Mesendoderm (in vitro differentiated cells): ENCODE measurements around the gene DCTN3.

Experiments
- DNase-seq: peaks from one replicate; pipeline ENCODE4 v3.0.0; 2013
- H2AK5ac ChIP-seq: 2 replicates; pipeline ENCODE4 v1.6.1; 2013; ENCODE audit warnings: low read length, inconsistent platforms
- H2BK120ac ChIP-seq: 2 replicates; pipeline ENCODE4 v1.6.1; 2013; ENCODE audit warnings: low read depth, mild to moderate bottlenecking, low read length, moderate library complexity, mixed read lengths
- H2BK15ac ChIP-seq: replicated peaks from 2 replicates; pipeline ENCODE4 v1.6.1; 2013; ENCODE audit warnings: low read depth, mild to moderate bottlenecking, moderate library complexity
- H2BK5ac ChIP-seq: 2 replicates; pipeline ENCODE4 v1.6.1; 2013; ENCODE audit warnings: low read length, inconsistent platforms
- H3K18ac ChIP-seq: 2 replicates; pipeline ENCODE4 v1.6.1; 2013; ENCODE audit warnings: mild to moderate bottlenecking, low read length, mixed read lengths
- H3K23ac ChIP-seq: one replicate; pipeline ENCODE4 v1.6.1; 2013; ENCODE audit warnings: low read length
- H3K27ac ChIP-seq: 2 replicates; pipeline ENCODE4 v1.5.1; 2013; ENCODE audit warnings: low read depth, mild to moderate bottlenecking, inconsistent platforms, low read length, moderate library complexity
- H3K27me3 ChIP-seq: 2 replicates; pipeline ENCODE4 v1.6.1; 2013; ENCODE audit warnings: low read length, control low read depth, mild to moderate bottlenecking, inconsistent platforms; ENCODE audit not compliant: insufficient read depth, poor library complexity
- H3K36me3 ChIP-seq: 2 replicates; pipeline ENCODE4 v1.6.1; 2013; ENCODE audit warnings: low read length, inconsistent platforms; ENCODE audit not compliant: control insufficient read depth, insufficient read depth
- H3K4ac ChIP-seq: one replicate; pipeline ENCODE4 v1.6.1; 2013; ENCODE audit warnings: low read depth, mild to moderate bottlenecking, low read length, moderate library complexity
- H3K4me1 ChIP-seq: 2 replicates; pipeline ENCODE4 v1.6.1; 2013; ENCODE audit warnings: low read depth, low read length, inconsistent platforms; ENCODE audit not compliant: control insufficient read depth
- H3K4me2 ChIP-seq: 2 replicates; pipeline ENCODE4 v1.6.1; 2013; ENCODE audit warnings: low read length
- H3K4me3 ChIP-seq: 2 replicates; pipeline ENCODE4 v1.5.1; 2013; ENCODE audit warnings: mild to moderate bottlenecking, low read length
- H3K56ac ChIP-seq: one replicate; pipeline ENCODE4 v1.6.1; 2013; ENCODE audit warnings: low read length
- H3K79me1 ChIP-seq: 2 replicates; pipeline ENCODE4 v1.6.1; 2013; ENCODE audit warnings: low read length, inconsistent platforms
- H3K79me2 ChIP-seq: 2 replicates; pipeline ENCODE4 v1.6.1; 2013; ENCODE audit warnings: mild to moderate bottlenecking, low read length; ENCODE audit not compliant: control insufficient read depth, insufficient read depth
- H3K9ac ChIP-seq: 2 replicates; pipeline ENCODE4 v1.6.1; 2013; ENCODE audit warnings: low read length, inconsistent platforms
- H4K5ac ChIP-seq: one replicate; pipeline ENCODE4 v1.6.1; 2013; ENCODE audit warnings: low read length
- H4K8ac ChIP-seq: one replicate; pipeline ENCODE4 v1.6.1; 2013; ENCODE audit warnings: low read depth, mild to moderate bottlenecking, control low read depth, low read length, moderate library complexity
- WGBS: extraction: QIAGEN DNeasy Blood & Tissue Kit; methylation state at CpG from one replicate; pipeline ENCODE4 v1.1.7; 2013; ENCODE audit warnings: low lambda C conversion rate, missing lambda C conversion rate; ENCODE audit not compliant: insufficient coverage; ENCODE audit errors: extremely low coverage; 5-methylcytosine and 5-hydroxymethylcytosine counted together

DCTN3 gene

DNA sequence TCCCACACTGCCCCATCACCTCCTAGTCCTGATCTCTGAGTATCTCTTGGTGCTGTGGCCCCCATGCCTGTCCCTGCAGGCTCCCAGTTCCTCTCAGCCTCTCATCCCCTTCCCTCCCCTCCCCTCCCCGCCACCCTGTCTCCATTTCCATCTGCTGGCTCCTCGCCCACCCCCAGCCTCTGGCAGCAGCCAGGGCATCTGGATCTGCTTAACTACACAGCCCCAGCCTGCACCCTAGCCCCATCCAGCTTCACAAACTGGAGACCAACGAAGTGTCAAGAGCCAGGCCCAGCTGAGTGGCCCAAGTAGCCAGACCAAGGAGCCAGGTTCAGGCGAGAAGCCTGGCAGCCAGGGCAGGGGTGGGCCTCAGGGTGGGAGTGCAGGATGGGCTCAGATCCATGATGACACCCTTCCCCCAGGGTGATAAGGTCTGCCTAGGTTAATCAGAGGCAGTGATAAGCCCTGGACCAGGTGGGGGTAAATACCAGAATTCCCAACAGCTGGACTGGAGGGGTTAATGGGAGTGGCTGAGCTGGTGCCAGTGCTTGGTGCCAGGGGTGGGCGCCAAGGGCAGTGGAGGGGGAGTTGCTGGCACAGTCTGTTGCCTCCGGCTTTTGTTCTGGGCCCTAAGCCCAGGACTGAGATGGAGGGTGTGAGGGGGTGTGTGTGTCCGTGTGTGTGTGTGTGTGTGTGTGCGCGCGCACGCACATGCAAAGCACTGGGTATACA, 34.2 kb upstream of the DCTN3 start:
- no peak overlapping the region for H3K23ac ChIP-seq
- H3K36me3 ChIP-seq, result no peaks in the 10 kb centered on the region
- DNase-seq, result no peak

DNA sequence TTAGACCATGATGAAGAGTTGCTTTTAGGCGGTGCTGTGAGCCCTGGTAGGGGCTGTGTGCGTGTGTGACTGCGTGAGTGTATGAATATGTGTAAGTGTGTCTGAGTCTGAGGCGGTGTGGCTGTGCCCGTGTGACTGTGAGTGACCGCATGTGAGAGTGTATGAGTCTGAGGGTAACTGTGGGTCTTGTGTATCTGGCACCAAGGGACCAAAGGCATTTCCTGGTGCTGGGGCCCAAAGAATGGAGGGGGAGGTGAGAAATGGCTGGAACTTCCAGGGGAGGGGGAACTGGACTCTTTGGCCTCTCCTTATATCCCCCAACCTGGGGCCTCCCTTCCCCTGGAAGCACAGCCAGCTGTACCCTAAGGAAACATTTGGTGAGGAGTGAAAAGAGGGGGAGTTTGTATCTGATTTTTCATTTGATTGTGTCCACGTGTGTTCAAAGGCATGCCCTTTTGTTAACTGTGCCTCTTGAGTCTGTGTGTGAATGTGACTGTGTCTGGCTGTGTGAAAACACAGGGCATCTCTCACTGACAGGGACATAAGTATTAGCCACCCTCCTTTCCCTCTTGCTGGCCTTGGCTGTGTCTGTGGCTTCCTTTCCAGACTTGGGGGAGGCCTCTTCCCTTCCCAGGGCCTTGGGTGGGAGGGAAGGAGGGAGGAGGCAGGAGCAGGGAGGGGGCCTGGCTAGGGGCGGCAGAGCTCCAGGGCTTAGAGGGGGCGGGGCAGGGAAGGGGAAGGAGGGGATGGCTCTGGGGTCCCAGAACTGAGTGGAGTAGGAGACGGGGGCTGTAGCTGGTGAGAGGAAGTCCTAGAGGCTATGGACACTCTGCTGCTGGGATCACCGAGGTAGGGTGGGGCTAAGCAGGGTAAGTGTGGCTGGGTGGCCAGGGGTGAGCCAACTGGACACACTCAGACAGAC, 33.1 kb upstream of the DCTN3 start:
- H3K27me3 ChIP-seq, result no peaks in the 10 kb centered on the region
- no peak overlapping the region for H2BK15ac ChIP-seq
- no peak overlapping the region for H3K4me2 ChIP-seq
- H3K18ac ChIP-seq, result no peak overlapping the region
- H2BK5ac ChIP-seq, result peak overlapping the region; percentile 88
- DNase-seq, result no peak
- no peak overlapping the region for H3K4ac ChIP-seq
- no peaks in the 10 kb centered on the region for H3K79me2 ChIP-seq
- no CpG with 5 or more reads among the region's 11 CpGs for WGBS
- H3K9ac ChIP-seq, result peak overlapping the region; percentile 44
- no peaks in the 10 kb centered on the region for H3K36me3 ChIP-seq
- H3K56ac ChIP-seq, result peak overlapping the region; percentile 66
- peaks cover 24% of the 10 kb centered on the region for H3K4me1 ChIP-seq
- no peak overlapping the region for H3K27ac ChIP-seq
- H3K23ac ChIP-seq, result no peak overlapping the region
- H2BK120ac ChIP-seq, result no peak overlapping the region
- peak overlapping the region; percentile 6 for H2AK5ac ChIP-seq
- no peak overlapping the region for H3K4me3 ChIP-seq
- no peak overlapping the region for H4K8ac ChIP-seq
- H3K79me1 ChIP-seq, result peaks cover 4% of the 10 kb centered on the region
- H4K5ac ChIP-seq, result no peak overlapping the region

More for the DNA sequence above, 34.2 kb upstream of the DCTN3 start:
- Histone ChIP-seq H3K56ac (peak overlapping the region; percentile 59), H3K27me3 (no peaks in the 10 kb centered on the region), H4K8ac (no peak overlapping the region), H3K4me2 (no peak overlapping the region), H3K27ac (no peak overlapping the region), H3K18ac (no peak overlapping the region), H3K4me1 (peaks cover 24% of the 10 kb centered on the region), H3K4ac (no peak overlapping the region), H4K5ac (no peak overlapping the region), H3K79me1 (no peaks in the 10 kb centered on the region), H3K9ac (no peak overlapping the region), H2BK120ac (no peak overlapping the region), H2BK5ac (no peak overlapping the region), H3K4me3 (no peak overlapping the region), H2AK5ac (no peak overlapping the region), H2BK15ac (no peak overlapping the region), H3K79me2 (no peaks in the 10 kb centered on the region)
- no CpG with 5 or more reads among the region's 11 CpGs for WGBS

- Histone ChIP-seq H3K18ac (no peak overlapping the region), H2BK120ac (no peak overlapping the region), H3K4ac (no peak overlapping the region), H3K79me2 (peaks cover 5% of the 10 kb centered on the region), H3K79me1 (peaks cover 8% of the 10 kb centered on the region), H2BK5ac (no peak overlapping the region), H3K23ac (peak overlapping the region; percentile 67), H3K4me3 (no peak overlapping the region), H3K27ac (no peak overlapping the region), H3K4me2 (peak overlapping the region; percentile 79), H3K56ac (peak overlapping the region; percentile 84), H2AK5ac (peak overlapping the region; percentile 68), H3K9ac (peak overlapping the region; percentile 67), H4K5ac (no peak overlapping the region), H4K8ac (no peak overlapping the region), H2BK15ac (no peak overlapping the region), H3K36me3 (no peaks in the 10 kb centered on the region), H3K27me3 (no peaks in the 10 kb centered on the region), H3K4me1 (peaks cover 27% of the 10 kb centered on the region)
- WGBS, result no CpG with 5 or more reads among the region's 5 CpGs
- no peak for DNase-seq
These were observed 32.3 kb upstream of the DCTN3 start for GRCh38 chr9:34652602-34653000.

DNA sequence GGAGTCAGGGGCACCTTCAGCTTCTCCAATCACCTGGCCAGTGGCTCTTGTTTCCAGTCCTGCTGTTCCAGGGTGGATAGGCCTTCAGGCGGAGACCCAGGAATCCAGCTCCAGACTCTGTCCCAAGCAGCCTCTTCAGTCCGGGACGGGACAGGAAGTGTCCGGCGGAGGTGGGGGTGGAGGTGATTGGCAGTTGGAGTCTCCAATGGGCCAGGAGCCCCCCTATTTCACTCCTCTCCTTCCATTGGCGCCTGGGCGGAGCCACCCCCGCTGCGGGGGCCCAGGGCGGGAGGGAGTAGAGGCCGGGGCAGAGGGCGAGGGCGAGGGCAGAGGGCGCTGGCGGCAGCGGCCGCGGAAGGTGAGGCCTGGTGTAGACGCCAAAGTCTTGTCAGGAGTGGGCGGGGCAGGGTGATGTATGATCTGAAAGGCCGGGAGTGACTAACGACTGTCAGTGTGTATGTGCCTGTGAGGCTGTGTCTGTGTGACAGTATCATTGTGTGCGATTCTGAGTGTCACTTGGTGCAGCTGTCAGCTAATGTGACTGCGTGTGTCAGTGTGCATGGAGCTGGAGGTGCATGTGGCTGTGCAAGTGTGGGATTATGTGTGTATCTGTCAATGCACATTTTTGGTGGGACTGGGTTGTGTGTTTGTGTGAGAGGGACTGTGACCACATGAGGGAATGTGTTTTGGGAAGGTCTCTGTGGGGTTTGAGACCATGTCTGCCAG, 31.7 kb upstream of the DCTN3 start, which contains the start of gene IL11RA:
IL11RA (plus strand) TSS at position 310 of the 726 bp plus-strand sequence. CDS start 3,033 bp downstream, outside the sequence.
- Histone ChIP-seq H3K9ac (peak within 1 kb of the TSS; percentile 93), H3K27ac (no peak within 1 kb of the TSS), H4K8ac (no peak within 1 kb of the TSS), H3K56ac (peak within 1 kb of the TSS; percentile 96), H3K4me1 (peaks cover 33% of the 10 kb centered on the region), H3K79me2 (peaks cover 5% of the 10 kb centered on the region), H3K23ac (peak within 1 kb of the TSS; percentile 67), H3K36me3 (no peaks in the 10 kb centered on the region), H4K5ac (no peak within 1 kb of the TSS), H3K79me1 (peaks cover 14% of the 10 kb centered on the region), H3K27me3 (no peaks in the 10 kb centered on the region), H2AK5ac (peak within 1 kb of the TSS; percentile 68), H3K4me3 (peak within 1 kb of the TSS; percentile 51), H3K4ac (no peak within 1 kb of the TSS), H3K18ac (peak within 1 kb of the TSS; percentile 20), H3K4me2 (peak within 1 kb of the TSS; percentile 79), H2BK120ac (no peak within 1 kb of the TSS), H2BK15ac (no peak within 1 kb of the TSS), H2BK5ac (peak within 1 kb of the TSS; percentile 88)
- DNase-seq, result peak; percentile 98
- whole genome bisulfite sequencing, result no CpG with 5 or more reads among the region's 24 CpGs

- no peak overlapping the region for H2AK5ac ChIP-seq
- peaks cover 14% of the 10 kb centered on the region for H3K79me1 ChIP-seq
- peak overlapping the region; percentile 20 for H3K18ac ChIP-seq
- no peak overlapping the region for H3K4ac ChIP-seq
- H2BK5ac ChIP-seq, result no peak overlapping the region
- H2BK120ac ChIP-seq, result no peak overlapping the region
- H2BK15ac ChIP-seq, result no peak overlapping the region
- peaks cover 5% of the 10 kb centered on the region for H3K79me2 ChIP-seq
- H4K5ac ChIP-seq, result no peak overlapping the region
- peak overlapping the region; percentile 76 for H3K4me2 ChIP-seq
- peaks cover 33% of the 10 kb centered on the region for H3K4me1 ChIP-seq
- H3K23ac ChIP-seq, result no peak overlapping the region
- H3K56ac ChIP-seq, result peak overlapping the region; percentile 96
- H3K27me3 ChIP-seq, result no peaks in the 10 kb centered on the region
- no peak overlapping the region for H3K27ac ChIP-seq
- H3K36me3 ChIP-seq, result no peaks in the 10 kb centered on the region
- no peak overlapping the region for H4K8ac ChIP-seq
- peak overlapping the region; percentile 93 for H3K9ac ChIP-seq
- WGBS, result no CpG with 5 or more reads among the region's 4 CpGs
- DNase-seq, result no peak
- peak overlapping the region; percentile 51 for H3K4me3 ChIP-seq
These were observed 31.0 kb upstream of the DCTN3 start for GRCh38 chr9:34651321-34651720.
